DND-41 (cell line): ENCODE measurements around the gene OXA1L.
"Not testable (repeated sequence)": the region's sequence is repeated elsewhere in the genome, so short reads cannot be mapped to it uniquely, and the experiment has no call there.

Experiments
- ATAC-seq: fragments of 200-7000 bp; cut with Tn5 transposase; 3 replicates; pipeline ENCODE4 v1.9.1; 2021; ENCODE audit warnings: low read depth; ENCODE audit not compliant: insufficient read depth
- DNase-seq: peaks from one replicate; pipeline ENCODE4 v3.0.0-alpha.2; 2020
- H2AFZ ChIP-seq: 2 replicates; pipeline ENCODE4 v1.6.0; 2012; ENCODE audit warnings: low read depth, low read length
- H3K27ac ChIP-seq: 2 replicates; pipeline ENCODE4 v1.5.1; 2012; ENCODE audit warnings: low read length, inconsistent platforms
- H3K27me3 ChIP-seq: fragments of 200-600 bp; sonication (generic); 2 replicates; pipeline ENCODE4 v1.6.0; 2012; ENCODE audit warnings: low read length, mild to moderate bottlenecking, inconsistent platforms; ENCODE audit not compliant: insufficient read depth, poor library complexity
- H3K36me3 ChIP-seq: 2 replicates; pipeline ENCODE4 v1.5.1; 2012; ENCODE audit warnings: low read length, inconsistent platforms; ENCODE audit not compliant: insufficient read depth
- H3K4me1 ChIP-seq: 2 replicates; pipeline ENCODE4 v1.5.1; 2012; ENCODE audit warnings: mild to moderate bottlenecking, low read length; ENCODE audit not compliant: insufficient read depth
- H3K4me2 ChIP-seq: 2 replicates; pipeline ENCODE4 v1.6.0; 2012; ENCODE audit warnings: mild to moderate bottlenecking, moderate library complexity, low read length, inconsistent platforms; ENCODE audit not compliant: insufficient read depth
- H3K4me3 ChIP-seq, 2 experiments: fragments of 200-600 bp in 1 of 2; shearing (Covaris generic) in 1 of 2; 2 replicates each; pipeline ENCODE4 v1.5.1; 2012 to 2016; ENCODE audit warnings: inconsistent platforms in 2 of 2, low read length in 2 of 2, mild to moderate bottlenecking in 2 of 2, low read depth in 1 of 2, moderate library complexity in 1 of 2
- H3K79me2 ChIP-seq: 2 replicates; pipeline ENCODE4 v1.6.0; 2012; ENCODE audit warnings: low read length, inconsistent platforms; ENCODE audit not compliant: insufficient read depth
- H3K9ac ChIP-seq: 2 replicates; pipeline ENCODE4 v1.6.0; 2012; ENCODE audit warnings: low read depth, mild to moderate bottlenecking, inconsistent platforms, low read length, moderate library complexity
- H3K9me3 ChIP-seq: 2 replicates; pipeline ENCODE4 v1.5.1; 2012; ENCODE audit warnings: low read length, moderate library complexity, mild to moderate bottlenecking, inconsistent platforms; ENCODE audit not compliant: insufficient read depth, severe bottlenecking
- H4K20me1 ChIP-seq: 2 replicates; pipeline ENCODE4 v1.6.0; 2012; ENCODE audit warnings: low read length; ENCODE audit not compliant: insufficient read depth
- EZH2 ChIP-seq: IDR thresholded peaks from 3 replicates; pipeline ENCODE4 v1.6.1; 2012; ENCODE audit warnings: borderline replicate concordance, low read depth, mild to moderate bottlenecking, moderate library complexity, low read length, inconsistent platforms; ENCODE audit not compliant: severe bottlenecking
- TF ChIP-seq, protein P1 (sequence below): IDR thresholded peaks from 2 replicates; pipeline ENCODE4 v1.5.1; 2012; ENCODE audit warnings: borderline replicate concordance, low read length, moderate library complexity, mild to moderate bottlenecking; ENCODE audit not compliant: poor library complexity, severe bottlenecking; ENCODE audit errors: extremely low read depth

Gene OXA1L

DNA sequence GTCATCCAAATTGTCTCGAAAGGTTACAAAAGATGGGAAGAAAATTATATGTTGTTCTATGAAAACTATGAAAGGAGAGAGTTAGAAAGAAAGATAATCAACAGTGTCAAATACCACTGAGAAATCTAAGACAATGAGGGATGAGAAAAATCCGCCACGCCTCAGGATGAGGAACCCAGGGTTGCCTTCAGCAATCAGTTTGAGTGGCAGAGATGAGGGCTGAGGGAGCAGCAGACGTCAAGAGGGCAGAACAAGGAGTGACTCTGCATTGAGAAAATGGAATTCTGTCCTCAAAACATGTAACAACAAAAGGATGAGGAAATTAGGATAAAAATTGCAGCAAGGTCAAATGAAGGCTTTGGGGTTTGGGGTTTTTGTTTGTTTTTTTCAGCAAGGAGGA, 18.3 kb upstream of the OXA1L start:
- H3K4me3 ChIP-seq, result no peak overlapping the region
- TF ChIP-seq EZH2, result no peak
- TF ChIP-seq, protein P1, sequence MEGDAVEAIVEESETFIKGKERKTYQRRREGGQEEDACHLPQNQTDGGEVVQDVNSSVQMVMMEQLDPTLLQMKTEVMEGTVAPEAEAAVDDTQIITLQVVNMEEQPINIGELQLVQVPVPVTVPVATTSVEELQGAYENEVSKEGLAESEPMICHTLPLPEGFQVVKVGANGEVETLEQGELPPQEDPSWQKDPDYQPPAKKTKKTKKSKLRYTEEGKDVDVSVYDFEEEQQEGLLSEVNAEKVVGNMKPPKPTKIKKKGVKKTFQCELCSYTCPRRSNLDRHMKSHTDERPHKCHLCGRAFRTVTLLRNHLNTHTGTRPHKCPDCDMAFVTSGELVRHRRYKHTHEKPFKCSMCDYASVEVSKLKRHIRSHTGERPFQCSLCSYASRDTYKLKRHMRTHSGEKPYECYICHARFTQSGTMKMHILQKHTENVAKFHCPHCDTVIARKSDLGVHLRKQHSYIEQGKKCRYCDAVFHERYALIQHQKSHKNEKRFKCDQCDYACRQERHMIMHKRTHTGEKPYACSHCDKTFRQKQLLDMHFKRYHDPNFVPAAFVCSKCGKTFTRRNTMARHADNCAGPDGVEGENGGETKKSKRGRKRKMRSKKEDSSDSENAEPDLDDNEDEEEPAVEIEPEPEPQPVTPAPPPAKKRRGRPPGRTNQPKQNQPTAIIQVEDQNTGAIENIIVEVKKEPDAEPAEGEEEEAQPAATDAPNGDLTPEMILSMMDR, result no peak
- no peak overlapping the region for H3K9ac ChIP-seq
- DNase-seq (no peak), ATAC-seq (no peak)
- H3K27me3 ChIP-seq, result peaks cover 12% of the 10 kb centered on the region
- no peaks in the 10 kb centered on the region for H3K9me3 ChIP-seq
- no peak overlapping the region for H3K27ac ChIP-seq
- H3K4me2 ChIP-seq, result no peak overlapping the region
- H3K79me2 ChIP-seq, result no peaks in the 10 kb centered on the region
- no peaks in the 10 kb centered on the region for H4K20me1 ChIP-seq
- H2AFZ ChIP-seq, result no peak overlapping the region
- no peaks in the 10 kb centered on the region for H3K4me1 ChIP-seq
- no peaks in the 10 kb centered on the region for H3K36me3 ChIP-seq

DNA sequence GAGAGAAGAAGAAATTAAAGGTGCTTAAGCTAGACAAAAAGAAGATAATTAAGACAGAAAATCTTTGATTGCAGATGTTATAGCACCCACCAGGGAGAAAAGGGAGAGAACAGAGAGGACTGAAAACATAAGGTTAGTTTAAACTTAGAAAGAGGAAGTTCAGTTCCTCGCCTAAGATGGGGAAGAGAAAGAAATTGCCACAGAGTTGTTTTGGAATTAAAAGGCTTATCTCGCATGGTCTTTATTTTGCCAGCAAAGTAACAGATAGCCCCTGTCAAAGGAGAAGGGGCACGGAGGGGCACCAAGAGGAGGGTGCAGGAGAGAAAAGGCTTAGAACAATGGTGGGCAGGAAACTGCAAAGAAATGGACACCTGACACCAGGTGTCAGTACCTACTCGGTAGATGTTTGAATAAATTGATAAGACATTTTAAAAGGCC, 17.8 kb upstream of the OXA1L start:
- Histone ChIP-seq H3K27ac (no peak overlapping the region), H3K4me2 (no peak overlapping the region), H2AFZ (no peak overlapping the region), H3K36me3 (no peaks in the 10 kb centered on the region), H3K9ac (no peak overlapping the region), H3K4me1 (no peaks in the 10 kb centered on the region), H3K27me3 (peaks cover 12% of the 10 kb centered on the region), H3K4me3 (no peak overlapping the region), H3K79me2 (no peaks in the 10 kb centered on the region), H3K9me3 (no peaks in the 10 kb centered on the region), H4K20me1 (no peaks in the 10 kb centered on the region)
- DNase-seq, result no peak
- TF ChIP-seq, protein P1, result no peak
- TF ChIP-seq EZH2, result no peak
- no peak for ATAC-seq

DNA sequence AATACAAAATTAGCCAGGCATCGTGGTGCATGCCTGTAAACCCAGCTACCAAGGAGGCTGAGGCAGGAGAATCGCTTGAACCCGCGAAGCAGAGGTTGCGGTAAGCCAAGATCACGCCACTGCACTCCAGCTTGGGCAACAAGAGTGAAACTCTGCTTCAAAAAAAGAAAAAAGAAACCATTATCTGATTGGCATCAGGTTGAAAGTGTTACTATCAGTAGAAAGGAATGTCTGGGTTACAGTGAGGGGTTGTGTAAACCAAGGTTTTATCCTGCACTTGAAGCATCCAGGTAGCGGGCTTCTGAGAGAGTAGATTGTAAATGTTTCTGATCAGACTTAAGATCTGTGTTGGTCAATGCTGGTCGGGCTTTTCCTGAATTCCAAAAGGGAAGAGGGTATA, 14.1 kb upstream of the OXA1L start:
- H3K36me3 ChIP-seq, result no peaks in the 10 kb centered on the region
- no peak overlapping the region for H3K4me3 ChIP-seq
- no peak overlapping the region for H3K4me2 ChIP-seq
- H4K20me1 ChIP-seq, result no peaks in the 10 kb centered on the region
- no peak overlapping the region for H3K27ac ChIP-seq
- H3K4me1 ChIP-seq, result no peaks in the 10 kb centered on the region
- no peaks in the 10 kb centered on the region for H3K9me3 ChIP-seq
- no peaks in the 10 kb centered on the region for H3K79me2 ChIP-seq
- H3K27me3 ChIP-seq, result peaks cover 12% of the 10 kb centered on the region
- no peak for DNase-seq
- no peak for ATAC-seq
- no peak overlapping the region for H2AFZ ChIP-seq
- H3K9ac ChIP-seq, result no peak overlapping the region
- no peak for TF ChIP-seq EZH2
- TF ChIP-seq, protein P1, result no peak

DNA sequence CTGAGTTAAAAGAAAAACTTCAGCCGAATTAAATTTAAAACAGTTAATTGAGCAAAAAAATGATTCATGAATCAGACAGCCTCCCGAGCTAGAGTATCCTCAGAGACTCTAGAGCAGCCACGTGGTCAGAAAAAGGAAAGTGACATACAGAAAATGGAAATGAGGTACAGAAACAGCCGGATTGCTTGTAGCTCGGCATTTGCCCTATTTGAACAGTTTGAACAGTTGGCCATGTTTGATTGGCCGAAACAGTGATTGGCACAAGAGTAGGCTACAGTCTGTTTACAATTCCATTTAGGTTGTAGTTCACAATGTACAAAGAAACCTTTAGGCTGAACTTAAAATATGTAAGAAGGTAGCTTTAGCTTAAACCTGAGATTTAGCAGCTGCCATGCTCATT, 12.9 kb upstream of the OXA1L start:
- no peak for TF ChIP-seq EZH2
- TF ChIP-seq, protein P1, result no peak
- Histone ChIP-seq H3K79me2 (no peaks in the 10 kb centered on the region), H3K27me3 (peaks cover 6% of the 10 kb centered on the region), H3K36me3 (no peaks in the 10 kb centered on the region), H3K9me3 (no peaks in the 10 kb centered on the region), H3K4me1 (no peaks in the 10 kb centered on the region), H3K4me3 (no peak overlapping the region), H3K27ac (no peak overlapping the region), H2AFZ (no peak overlapping the region), H3K9ac (no peak overlapping the region), H4K20me1 (no peaks in the 10 kb centered on the region), H3K4me2 (no peak overlapping the region)
- DNase-seq (no peak), ATAC-seq (no peak)

DNA sequence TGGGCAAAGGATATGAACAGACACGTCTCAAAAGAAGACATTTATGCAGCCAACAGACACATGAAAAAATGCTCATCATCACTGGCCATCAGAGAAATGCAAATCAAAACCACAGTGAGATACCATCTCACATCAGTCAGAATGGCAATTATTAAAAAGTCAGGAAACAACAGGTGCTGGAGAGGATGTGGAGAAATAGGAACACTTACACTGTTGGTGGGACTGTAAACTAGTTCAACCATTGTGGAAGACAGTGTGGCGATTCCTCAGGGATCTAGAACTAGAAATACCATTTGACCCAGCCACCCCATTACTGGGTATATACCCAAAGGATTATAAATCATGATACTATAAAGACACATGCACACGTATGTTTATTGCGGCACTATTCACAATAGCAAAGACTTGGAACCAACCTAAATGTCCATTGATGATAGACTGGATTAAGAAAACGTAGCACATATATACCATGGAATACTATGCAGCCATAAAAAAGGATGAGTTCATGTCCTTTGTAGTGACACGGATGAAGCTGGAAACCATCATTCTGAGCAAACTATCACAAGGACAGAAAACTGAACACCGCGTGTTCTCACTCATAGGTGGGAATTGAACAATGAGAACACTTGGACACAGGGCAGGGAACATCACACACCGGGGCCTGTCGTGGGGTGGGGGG, 8.4 kb upstream of the OXA1L start:
- DNase-seq, H3K27me3 ChIP-seq: not testable (repeated sequence)

More for the DNA sequence above, 8.4 kb upstream of the OXA1L start:
- not testable (repeated sequence) for H3K27ac ChIP-seq, H3K4me2 ChIP-seq, H2AFZ ChIP-seq, H3K4me1 ChIP-seq, H3K9ac ChIP-seq, H3K4me3 ChIP-seq, H3K9me3 ChIP-seq, H3K79me2 ChIP-seq, ATAC-seq, H4K20me1 ChIP-seq, H3K36me3 ChIP-seq
